GM19468 (cell line): ENCODE results near the gene STARD7.

Experiments
- ATAC-seq: cut with Tn5 transposase; IDR thresholded peaks from one replicate; pipeline ENCODE4 v1.9.1; 2021; ENCODE audit warnings: mild to moderate bottlenecking, moderate library complexity, moderate number of reproducible peaks; ENCODE audit not compliant: unreplicated experiment; ENCODE audit errors: extremely low read depth

STARD7 gene

DNA sequence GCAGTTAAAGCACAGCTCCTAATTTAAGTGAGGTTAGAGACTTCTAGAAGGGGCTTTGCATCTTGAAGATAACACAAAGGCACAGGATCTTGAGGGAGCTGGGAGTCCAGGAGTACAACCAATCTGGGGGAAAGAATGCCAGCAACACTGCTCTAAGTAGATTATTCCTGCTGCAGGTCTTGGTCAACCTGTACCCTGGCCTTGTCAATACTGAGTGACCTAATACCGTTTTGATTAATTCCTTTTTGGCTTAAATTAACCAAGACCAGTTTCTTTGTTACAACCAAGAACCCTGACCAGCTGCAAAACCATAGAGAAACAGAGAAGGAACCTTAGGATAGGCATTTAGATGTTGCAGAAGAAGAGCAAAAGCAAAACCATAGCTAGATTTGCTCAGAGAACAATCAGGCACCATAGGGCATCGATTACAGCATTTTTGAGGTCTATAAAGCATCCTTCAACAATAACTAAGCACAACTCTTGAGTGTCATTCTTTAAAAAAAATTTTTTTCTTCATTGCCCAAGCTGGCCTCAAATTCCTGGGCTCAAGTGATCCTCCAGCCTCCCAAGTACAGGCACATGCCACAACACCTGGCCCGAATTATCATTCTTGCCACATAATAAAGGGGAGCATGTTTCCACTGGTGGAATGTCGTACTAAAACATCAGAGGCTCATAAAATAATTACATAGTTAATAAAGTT, 6.3 kb downstream of the STARD7 start:
- ATAC-seq: no peak

DNA sequence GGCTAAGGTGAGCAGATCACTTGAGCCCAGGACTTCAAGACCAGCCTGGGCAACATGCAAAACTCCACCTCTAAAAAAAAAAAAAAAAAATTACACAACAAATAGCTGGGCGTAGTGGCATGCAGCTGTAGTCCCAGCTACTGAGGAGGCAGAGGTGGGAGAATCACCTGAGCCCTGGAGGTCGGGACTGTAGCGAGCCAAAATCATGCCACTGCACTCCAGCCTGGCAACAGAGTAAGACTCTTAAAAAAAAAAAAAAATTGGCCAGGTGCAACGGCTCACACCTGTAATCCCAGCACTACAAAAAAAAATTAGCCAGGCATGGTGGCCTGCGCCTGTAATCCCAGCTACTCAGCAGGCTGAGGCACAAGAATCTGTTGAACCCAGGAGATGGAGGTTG, 7.3 kb downstream of the STARD7 start:
- ATAC-seq: no peak

DNA sequence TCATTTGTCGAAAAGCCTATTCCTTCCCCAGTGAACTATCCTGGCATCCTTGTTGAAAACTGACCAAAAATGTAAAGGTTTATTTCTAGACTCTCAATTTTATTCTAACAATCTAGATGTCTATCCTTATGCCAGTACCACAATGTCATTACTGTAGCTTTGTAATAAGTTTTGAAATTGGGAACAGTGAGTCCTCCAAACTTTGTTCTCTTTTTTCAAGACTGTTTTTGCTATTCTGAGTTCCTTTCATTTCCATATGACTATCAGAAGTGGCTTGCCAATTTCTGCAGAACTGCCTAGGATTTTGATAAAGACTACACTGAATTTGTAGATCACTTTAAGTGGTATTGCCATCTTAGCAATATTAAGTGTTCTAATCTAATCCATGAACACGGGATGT, 9.7 kb downstream of the STARD7 start:
- no peak for ATAC-seq

GRCh38 chr2:96197546-96198255, 10.9 kb downstream of the STARD7 start:
- ATAC-seq: no peak

DNA sequence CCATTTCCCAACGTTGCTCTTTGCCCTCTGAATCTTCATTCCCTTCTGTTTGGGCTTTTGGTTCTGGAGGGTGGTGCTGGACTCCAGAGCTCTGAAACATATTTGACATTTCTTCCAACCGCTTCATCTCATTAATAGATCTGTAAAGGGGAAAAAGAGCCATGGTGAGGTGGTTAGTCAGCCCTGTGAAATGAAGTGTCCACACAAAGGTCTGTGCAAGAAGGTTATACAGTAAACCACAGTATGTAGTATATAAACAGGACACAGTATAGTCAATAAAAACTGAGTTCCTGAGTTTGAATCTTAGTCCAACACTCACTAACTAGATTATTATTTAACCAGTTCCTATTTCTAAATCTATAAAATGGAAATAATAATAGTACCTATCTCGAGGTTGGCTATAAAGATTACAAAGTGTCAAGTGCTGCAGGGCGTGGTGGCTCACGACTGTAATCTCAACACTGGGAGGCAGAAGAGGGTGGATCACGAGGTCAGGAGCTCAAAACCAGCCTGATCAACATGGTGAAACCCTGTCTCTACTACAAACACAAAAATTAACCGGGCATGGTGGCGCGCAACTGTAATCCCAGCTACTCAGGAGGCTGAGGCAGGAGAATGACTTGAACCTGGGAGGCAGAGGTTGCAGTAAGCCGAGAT, 13.1 kb downstream of the STARD7 start:
- ATAC-seq: no peak

DNA sequence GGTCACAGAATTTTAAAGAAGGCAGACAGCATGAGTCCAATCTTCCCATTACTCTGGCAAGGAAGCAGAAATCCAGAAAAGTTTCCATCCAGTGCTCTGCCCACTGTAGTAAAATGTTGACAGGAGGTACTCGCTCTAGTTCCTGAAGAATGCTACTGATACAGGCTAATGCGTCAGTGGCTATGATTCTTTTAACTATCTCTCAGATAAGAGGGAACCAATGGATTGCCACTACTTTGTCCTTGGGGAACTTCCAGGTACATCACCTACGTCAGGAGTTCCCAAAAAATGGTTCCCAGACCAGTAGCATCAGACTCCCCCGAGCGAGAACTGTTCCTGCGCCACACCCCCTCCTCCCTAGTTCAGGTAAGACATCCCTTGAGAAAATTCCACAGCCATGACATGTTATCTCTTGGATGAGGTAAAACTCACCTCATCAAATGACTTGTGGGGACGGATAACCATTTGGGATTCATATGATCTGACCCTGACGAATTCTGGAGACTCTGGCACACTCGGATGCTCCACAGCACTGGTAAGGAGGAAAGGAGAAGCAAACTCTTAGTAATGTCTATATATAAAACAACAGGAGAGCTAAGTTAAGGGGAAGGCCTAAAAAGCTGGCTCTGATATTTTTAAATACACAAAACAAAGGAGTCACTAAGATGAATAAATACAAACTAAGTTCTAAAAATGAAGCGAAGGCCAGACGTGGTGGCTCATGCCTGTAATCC, 16.5 kb downstream of the STARD7 start:
- ATAC-seq: no peak

- ATAC-seq: no peak
Measured at GRCh38 chr2:96188821-96189526, 19.7 kb downstream of the STARD7 start.

GRCh38 chr2:96186562-96186961, 22.1 kb downstream of the STARD7 start:
- ATAC-seq: no peak

DNA sequence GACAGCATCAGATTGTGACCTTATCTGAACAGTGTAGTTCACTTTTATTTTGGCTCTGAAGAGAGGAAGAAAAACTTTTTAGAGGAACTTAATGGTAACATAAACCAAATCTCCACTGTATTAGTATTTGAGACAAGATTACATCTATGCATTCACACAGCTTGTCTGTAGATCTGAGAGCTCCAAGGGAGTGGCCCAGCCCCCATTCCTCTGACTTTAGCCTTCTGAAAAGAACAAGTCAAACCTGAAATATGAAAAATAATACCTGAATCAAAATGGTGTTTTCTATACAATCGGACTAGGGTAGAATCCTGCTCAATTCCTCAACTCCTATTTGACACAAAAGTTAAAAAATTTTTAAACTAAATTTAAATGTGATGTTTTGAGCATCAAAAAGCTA, 23.1 kb downstream of the STARD7 start:
- no peak for ATAC-seq

DNA sequence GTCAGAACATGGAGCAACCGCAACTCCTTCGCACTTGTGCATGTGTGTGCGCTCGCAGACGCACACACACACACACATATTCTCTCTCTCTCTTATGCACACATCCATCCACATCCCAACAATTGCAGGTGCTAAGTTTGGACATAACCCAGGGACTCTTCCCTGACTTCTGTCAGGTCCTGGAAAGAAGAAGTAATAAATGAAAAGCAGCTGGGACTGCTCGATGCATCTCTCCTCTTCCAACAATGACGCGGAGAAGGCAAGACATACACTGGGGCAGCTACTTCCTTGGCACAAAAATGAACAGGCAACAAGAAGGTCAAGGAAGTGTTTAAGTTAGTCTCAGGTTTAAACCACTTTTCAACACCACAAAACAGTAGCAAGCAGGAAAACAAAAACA, 23.6 kb downstream of the STARD7 start:
- ATAC-seq: no peak

DNA sequence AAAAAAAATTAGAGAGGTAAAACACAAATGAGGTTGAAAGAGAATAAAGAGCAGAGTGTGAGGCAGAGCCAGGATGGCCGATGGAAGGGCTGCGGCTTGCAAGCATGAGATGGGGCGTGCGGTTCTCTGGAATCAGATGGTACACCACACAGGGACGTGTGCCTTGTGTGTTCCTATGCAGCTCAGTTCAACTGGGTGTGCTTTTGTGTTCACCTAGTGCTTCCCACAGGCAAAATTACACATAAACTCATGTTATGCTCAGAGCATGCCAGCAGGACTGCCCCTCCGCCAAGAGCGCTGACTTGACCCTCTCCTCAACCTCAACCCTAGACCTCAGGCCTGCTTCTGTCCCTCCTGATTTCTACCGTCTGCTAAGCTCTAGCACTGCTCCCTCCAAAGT, 24.4 kb downstream of the STARD7 start:
- no peak for ATAC-seq

- no peak for ATAC-seq
Measured at GRCh38 chr2:96181529-96181928, 27.1 kb downstream of the STARD7 start.

- no peak for ATAC-seq
Measured at GRCh38 chr2:96180521-96180920, 28.1 kb downstream of the STARD7 start.

DNA sequence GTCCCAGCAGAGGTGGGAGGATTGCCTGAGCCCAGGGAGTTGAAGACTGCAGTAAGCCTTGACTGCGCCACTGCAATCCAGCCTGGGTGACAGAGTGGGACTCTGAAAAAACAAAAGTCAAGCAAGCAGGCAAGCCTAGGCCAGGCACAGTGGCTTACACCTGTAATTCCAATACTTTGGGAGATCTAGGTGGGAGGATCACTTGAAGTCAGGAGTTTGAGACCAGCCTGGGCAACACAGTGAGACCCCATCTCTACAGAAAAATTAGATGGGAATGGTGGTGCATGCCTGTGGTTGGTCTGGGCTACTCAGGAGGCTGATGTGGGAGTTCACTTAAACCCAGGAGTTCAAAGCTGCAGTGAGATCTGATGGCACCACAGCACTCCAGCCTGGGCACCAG, 28.6 kb downstream of the STARD7 start:
- ATAC-seq: no peak

DNA sequence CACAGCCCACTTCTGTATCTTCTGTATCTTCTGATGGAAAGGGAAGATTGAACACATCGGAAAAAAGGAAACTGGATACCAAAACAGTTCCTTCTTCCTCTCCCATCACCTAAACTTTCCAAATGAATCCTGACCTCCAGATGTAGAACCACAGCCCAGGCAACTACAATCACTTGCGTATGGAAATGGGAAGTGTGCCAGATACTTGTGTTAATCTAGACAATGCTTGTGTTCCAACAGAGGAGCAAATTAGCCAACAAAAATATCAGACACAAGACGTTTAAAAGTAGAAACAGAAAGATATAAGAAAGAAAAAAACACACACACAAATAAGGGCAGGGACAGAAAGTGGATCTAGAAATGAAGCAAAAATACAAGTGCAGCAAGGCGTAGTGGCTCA, 32.0 kb downstream of the STARD7 start:
- no peak for ATAC-seq

- no peak for ATAC-seq
Measured at GRCh38 chr2:96175951-96176350, 32.7 kb downstream of the STARD7 start.

DNA sequence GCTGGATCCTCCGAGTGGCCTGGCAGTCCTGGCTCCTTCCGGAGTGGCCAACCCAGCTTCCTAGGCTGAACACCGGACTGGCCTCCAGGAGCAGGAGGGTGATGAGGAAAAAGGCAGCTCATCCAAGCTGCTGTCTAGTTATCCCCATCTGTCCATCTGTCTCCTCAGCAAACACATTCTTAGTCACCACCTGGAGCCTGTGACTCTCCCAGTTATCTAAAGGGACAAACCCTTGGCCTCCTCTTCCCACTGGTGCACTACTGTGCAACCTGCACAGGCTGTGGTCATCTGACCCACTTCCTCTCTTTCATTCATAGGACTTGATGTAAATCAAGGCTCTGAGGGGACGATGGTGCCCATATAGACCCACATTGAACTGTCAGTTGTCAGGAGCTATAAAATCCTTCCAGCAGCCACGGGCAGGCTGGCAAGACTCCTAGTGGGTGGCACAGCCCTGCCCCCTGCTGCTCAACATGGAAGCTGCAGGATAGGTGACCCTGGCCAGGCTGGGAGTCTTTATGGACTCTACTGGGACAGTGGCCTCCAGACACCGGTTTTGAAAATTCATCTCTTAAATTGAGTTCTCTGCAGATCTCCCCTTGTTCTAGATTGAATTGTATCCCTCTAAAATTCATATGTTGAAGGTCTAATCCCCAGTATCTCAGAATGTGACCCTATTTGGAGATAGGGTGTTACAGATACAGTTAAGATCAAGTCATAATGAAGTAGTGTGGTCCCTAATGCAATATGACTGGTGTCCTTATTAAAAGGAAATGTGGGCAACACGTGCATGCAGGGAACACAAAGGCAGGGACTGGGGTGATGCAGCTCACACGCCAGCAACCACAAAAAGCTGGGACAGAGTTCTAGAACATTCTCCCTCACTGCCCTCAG, 34.1 kb downstream of the STARD7 start:
- ATAC-seq: no peak

GRCh38 chr2:96171831-96172230, 36.8 kb downstream of the STARD7 start:
- ATAC-seq: no peak

- ATAC-seq: no peak
Measured at GRCh38 chr2:96170626-96171025, 38.0 kb downstream of the STARD7 start.
